Measurements from ENCODE around the gene AGBL3.

DNA sequence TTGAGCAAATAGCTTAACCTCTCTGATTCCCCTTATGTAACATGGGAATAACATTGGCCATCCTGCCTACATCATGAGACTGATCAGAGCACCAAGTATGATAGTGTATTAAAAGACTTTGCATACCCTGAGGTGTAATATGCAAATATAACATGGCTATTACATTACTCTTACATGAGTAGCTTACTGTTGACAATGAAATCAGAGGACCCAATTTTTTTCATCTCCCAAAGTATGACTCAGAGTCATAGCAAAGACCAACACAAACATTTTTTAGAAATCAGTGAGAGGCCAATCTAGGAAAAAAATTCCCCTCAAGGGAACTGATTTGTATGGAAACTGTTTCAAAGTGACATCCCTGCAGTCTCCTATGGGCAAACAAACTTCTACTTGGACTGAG lies 114.5 kb downstream of the AGBL3 start:
- TF ChIP-seq, protein P1, sequence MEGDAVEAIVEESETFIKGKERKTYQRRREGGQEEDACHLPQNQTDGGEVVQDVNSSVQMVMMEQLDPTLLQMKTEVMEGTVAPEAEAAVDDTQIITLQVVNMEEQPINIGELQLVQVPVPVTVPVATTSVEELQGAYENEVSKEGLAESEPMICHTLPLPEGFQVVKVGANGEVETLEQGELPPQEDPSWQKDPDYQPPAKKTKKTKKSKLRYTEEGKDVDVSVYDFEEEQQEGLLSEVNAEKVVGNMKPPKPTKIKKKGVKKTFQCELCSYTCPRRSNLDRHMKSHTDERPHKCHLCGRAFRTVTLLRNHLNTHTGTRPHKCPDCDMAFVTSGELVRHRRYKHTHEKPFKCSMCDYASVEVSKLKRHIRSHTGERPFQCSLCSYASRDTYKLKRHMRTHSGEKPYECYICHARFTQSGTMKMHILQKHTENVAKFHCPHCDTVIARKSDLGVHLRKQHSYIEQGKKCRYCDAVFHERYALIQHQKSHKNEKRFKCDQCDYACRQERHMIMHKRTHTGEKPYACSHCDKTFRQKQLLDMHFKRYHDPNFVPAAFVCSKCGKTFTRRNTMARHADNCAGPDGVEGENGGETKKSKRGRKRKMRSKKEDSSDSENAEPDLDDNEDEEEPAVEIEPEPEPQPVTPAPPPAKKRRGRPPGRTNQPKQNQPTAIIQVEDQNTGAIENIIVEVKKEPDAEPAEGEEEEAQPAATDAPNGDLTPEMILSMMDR (conservative IDR thresholded peaks at IDR 0.05 in 1 of 2, IDR thresholded peaks at IDR 0.05 in 1 of 2; ENCODE audit: extremely low read depth in 1 of 2, insufficient read depth in 1 of 2, low read depth in 1 of 2, low read length in 2 of 2) = no peak
- TF ChIP-seq EZH2 (IDR thresholded peaks at IDR 0.05; ENCODE audit: borderline replicate concordance, low read length) = no peak
